K562 (cell line): Measurements from ENCODE around the gene UBE2V1. TPM values are rescaled to one million over a fixed set of nuclear protein-coding genes. Genes with fewer than 3 reads are reported as not detected.

Experiments
- ADNP ChIP-seq: fragments of 200-800 bp; sonication (Bioruptor generic); IDR thresholded peaks from 2 replicates; pipeline ENCODE4 v1.6.1; 2016; ENCODE audit warnings: missing genetic modification characterization, missing compliant biosample characterization
- BRD9 ChIP-seq: fragments of 450-650 bp; IDR thresholded peaks from 2 replicates; pipeline ENCODE4 v1.6.1; 2018; ENCODE audit warnings: low read depth; ENCODE audit not compliant: partially characterized antibody
- CBX5 ChIP-seq: IDR thresholded peaks from 2 replicates; pipeline ENCODE4 v1.6.1; 2014; ENCODE audit warnings: low read depth, borderline replicate concordance
- CGGBP1 ChIP-seq: fragments of 250-450 bp; sonication (Bioruptor Pico); IDR thresholded peaks from 2 replicates; pipeline ENCODE4 v1.9.0; 2021; ENCODE audit warnings: mild to moderate bottlenecking
- HLTF ChIP-seq: fragments of 450-650 bp; IDR thresholded peaks from 2 replicates; pipeline ENCODE4 v1.6.1; 2016
- HNRNPH1 ChIP-seq: fragments of 200-400 bp; formaldehyde crosslinking; optimal IDR thresholded peaks from 2 replicates; pipeline ENCODE3; 2017; ENCODE audit warnings: low read depth, mild to moderate bottlenecking, low read length, moderate library complexity
- HNRNPL ChIP-seq: fragments of 200-400 bp; formaldehyde crosslinking; IDR thresholded peaks from 2 replicates; pipeline ENCODE4 v1.6.1; 2017; ENCODE audit warnings: low read depth, mild to moderate bottlenecking, low read length
- IRF2 ChIP-seq: sonication (generic); formaldehyde crosslinking; IDR thresholded peaks from 2 replicates; pipeline ENCODE4 v1.8.1; 2022; ENCODE audit warnings: mild to moderate bottlenecking, missing genetic modification reagents
- NCOA1 ChIP-seq: fragments of 450-650 bp; IDR thresholded peaks from 2 replicates; pipeline ENCODE4 v1.6.1; 2016; ENCODE audit warnings: low read depth
- NR3C1 ChIP-seq: sonication (generic); formaldehyde crosslinking; IDR thresholded peaks from 2 replicates; pipeline ENCODE4 v1.8.1; 2022; ENCODE audit warnings: missing genetic modification reagents
- PRPF4 ChIP-seq: fragments of 200-400 bp; formaldehyde crosslinking; IDR thresholded peaks from one replicate; pipeline ENCODE4 v1.6.1; 2017; ENCODE audit warnings: low read length, low read depth, mild to moderate bottlenecking; ENCODE audit not compliant: insufficient read depth, poor library complexity, severe bottlenecking
- PTBP1 ChIP-seq: fragments of 200-400 bp; formaldehyde crosslinking; IDR thresholded peaks from 2 replicates; pipeline ENCODE4 v1.6.1; 2017; ENCODE audit warnings: low read depth, low read length
- RBM34 ChIP-seq: fragments of 200-400 bp; formaldehyde crosslinking; IDR thresholded peaks from 2 replicates; pipeline ENCODE4 v1.6.1; 2018; ENCODE audit warnings: low read length, borderline replicate concordance; ENCODE audit not compliant: insufficient read depth
- SOX6 ChIP-seq: fragments of 450-650 bp; IDR thresholded peaks from 2 replicates; pipeline ENCODE4 v1.6.1; 2014; ENCODE audit warnings: mild to moderate bottlenecking
- SRSF9 ChIP-seq: fragments of 200-400 bp; formaldehyde crosslinking; IDR thresholded peaks from 2 replicates; pipeline ENCODE4 v1.6.1; 2017; ENCODE audit warnings: low read depth, low read length, borderline replicate concordance
- TAF1 ChIP-seq: IDR thresholded peaks from 2 replicates; pipeline ENCODE4 v1.6.1; 2011; ENCODE audit warnings: mild to moderate bottlenecking, low read length, moderate library complexity; ENCODE audit not compliant: insufficient read depth, control insufficient read depth, severe bottlenecking; ENCODE audit errors: extremely low read depth
- TAF7 ChIP-seq: fragments of 450-650 bp; IDR thresholded peaks from 2 replicates; pipeline ENCODE4 v1.6.1; 2016; ENCODE audit warnings: missing genetic modification characterization, missing compliant biosample characterization
- TEAD4 ChIP-seq, 2 experiments: sonication (generic) in 1 of 2; formaldehyde crosslinking in 1 of 2; IDR thresholded peaks; 2 replicates each; pipeline versions ENCODE4 v1.6.1 to v1.8.0; 2012 to 2022; ENCODE audit warnings: borderline replicate concordance in 1 of 2, inconsistent platforms in 1 of 2, low read length in 1 of 2, mild to moderate bottlenecking in 1 of 2, missing genetic modification reagents in 1 of 2
- THRAP3 ChIP-seq: fragments of 450-650 bp; IDR thresholded peaks from 2 replicates; pipeline ENCODE4 v1.6.1; 2016; ENCODE audit warnings: mild to moderate bottlenecking, inconsistent platforms, borderline replicate concordance
- ZFP91 ChIP-seq: sonication (generic); formaldehyde crosslinking; IDR thresholded peaks from 2 replicates; pipeline ENCODE4 v1.8.0; 2022; ENCODE audit warnings: mild to moderate bottlenecking, missing genetic modification reagents
- ZNF121 ChIP-seq: sonication (generic); formaldehyde crosslinking; conservative IDR thresholded peaks from 2 replicates; pipeline ENCODE4 v1.8.0; 2022; ENCODE audit warnings: missing genetic modification reagents
- ZNF146 ChIP-seq: IDR thresholded peaks from one replicate; pipeline ENCODE4 v1.6.1; 2018; ENCODE audit warnings: missing compliant biosample characterization; ENCODE audit not compliant: unreplicated experiment
- ZNF23 ChIP-seq: fragments of 250-450 bp; sonication (Bioruptor Pico); IDR thresholded peaks from 2 replicates; pipeline ENCODE4 v1.4.0; 2020; ENCODE audit warnings: mild to moderate bottlenecking
- ZNF274 ChIP-seq: IDR thresholded peaks from 2 replicates; pipeline ENCODE4 v1.6.1; 2011; ENCODE audit warnings: low read depth, mild to moderate bottlenecking, low read length, moderate library complexity, borderline replicate concordance
- polyA plus RNA-seq, 8 experiments: library from polyadenylated mRNA; depleted of rRNA in 4 of 8; stranded (reverse) in 5 of 8; unstranded in 3 of 8; fragments of >200 nt; fragmentation: Nextera tagmentation in 2 of 8; fragmentation: Illumina TruSeq in 1 of 8; extraction: Ambion mirVana in 2 of 8; extraction: Trizol in 1 of 8; gene quantifications; 2 replicates each; pipeline versions ENCODE4 v1.2.1 to v1.2.3, GENCODE V29; 2011 to 2014; ENCODE audit warnings: inconsistent platforms in 1 of 8, missing spikeins in 1 of 8
- total RNA-seq, 7 experiments: library from RNA; depleted of rRNA in 6 of 7; stranded (reverse); fragments of >200 nt in 6 of 7; fragmentation: Illumina TruSeq in 2 of 7; extraction: Trizol in 2 of 7; gene quantifications; 2 replicates each; pipeline versions ENCODE4 v1.2.1 to v1.2.3, GENCODE V29; 2011 to 2021; ENCODE audit warnings: low replicate concordance in 1 of 7
- TF ChIP-seq, protein P1 (sequence below): sonication (generic); formaldehyde crosslinking; IDR thresholded peaks from 2 replicates; pipeline ENCODE4 v1.8.1; 2023; ENCODE audit warnings: mild to moderate bottlenecking, missing genetic modification reagents, moderate library complexity
- TF ChIP-seq, protein P2 (sequence below): sonication (generic); formaldehyde crosslinking; IDR thresholded peaks from 2 replicates; pipeline ENCODE4 v1.8.0; 2022; ENCODE audit warnings: mild to moderate bottlenecking, low read depth, missing genetic modification reagents

UBE2V1 gene
- total and polyA plus RNA-seq, 9 of the 15 experiments (the other 6 are each of a cell fraction or from before 2014, with no cell fraction given) = 93.0 to 357 (median 119) TPM

GRCh38 chr20:50062006-50062838 is 50.7 kb downstream of the UBE2V1 start (continued):
- TF ChIP-seq ZFP91 (CRISPR knock-in tag) = no peak
- no peak for TF ChIP-seq PTBP1
- no peak for TF ChIP-seq ZNF274
- no peak for TF ChIP-seq BRD9
- no peak for TF ChIP-seq IRF2 (CRISPR knock-in tag)
- no peak for TF ChIP-seq ZNF23 (CRISPR knock-in tag)
- TF ChIP-seq HNRNPL = no peak
- no peak for TF ChIP-seq RBM34
- no peak for TF ChIP-seq TAF7 (tag)
- no peak for TF ChIP-seq HLTF
- TF ChIP-seq TAF1 = no peak
- TF ChIP-seq, protein P1, sequence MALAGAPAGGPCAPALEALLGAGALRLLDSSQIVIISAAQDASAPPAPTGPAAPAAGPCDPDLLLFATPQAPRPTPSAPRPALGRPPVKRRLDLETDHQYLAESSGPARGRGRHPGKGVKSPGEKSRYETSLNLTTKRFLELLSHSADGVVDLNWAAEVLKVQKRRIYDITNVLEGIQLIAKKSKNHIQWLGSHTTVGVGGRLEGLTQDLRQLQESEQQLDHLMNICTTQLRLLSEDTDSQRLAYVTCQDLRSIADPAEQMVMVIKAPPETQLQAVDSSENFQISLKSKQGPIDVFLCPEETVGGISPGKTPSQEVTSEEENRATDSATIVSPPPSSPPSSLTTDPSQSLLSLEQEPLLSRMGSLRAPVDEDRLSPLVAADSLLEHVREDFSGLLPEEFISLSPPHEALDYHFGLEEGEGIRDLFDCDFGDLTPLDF (CRISPR knock-in tag) = no peak
- TF ChIP-seq NR3C1 = no peak
- peak; percentile 96 for TF ChIP-seq ZNF121 (CRISPR knock-in tag)
- no peak for TF ChIP-seq TEAD4 (IDR thresholded peaks at IDR 0.05; ENCODE audit: low read length)
- TF ChIP-seq TEAD4 (CRISPR knock-in tag; IDR thresholded peaks at IDR 0.05; ENCODE audit: borderline replicate concordance) = no peak
- no peak for TF ChIP-seq HNRNPH1
- TF ChIP-seq CGGBP1 (CRISPR knock-in tag) = no peak
- no peak for TF ChIP-seq THRAP3
- TF ChIP-seq NCOA1 = no peak
- TF ChIP-seq, protein P2, sequence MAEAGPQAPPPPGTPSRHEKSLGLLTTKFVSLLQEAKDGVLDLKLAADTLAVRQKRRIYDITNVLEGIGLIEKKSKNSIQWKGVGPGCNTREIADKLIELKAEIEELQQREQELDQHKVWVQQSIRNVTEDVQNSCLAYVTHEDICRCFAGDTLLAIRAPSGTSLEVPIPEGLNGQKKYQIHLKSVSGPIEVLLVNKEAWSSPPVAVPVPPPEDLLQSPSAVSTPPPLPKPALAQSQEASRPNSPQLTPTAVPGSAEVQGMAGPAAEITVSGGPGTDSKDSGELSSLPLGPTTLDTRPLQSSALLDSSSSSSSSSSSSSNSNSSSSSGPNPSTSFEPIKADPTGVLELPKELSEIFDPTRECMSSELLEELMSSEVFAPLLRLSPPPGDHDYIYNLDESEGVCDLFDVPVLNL = no peak
- no peak for TF ChIP-seq PRPF4
- TF ChIP-seq SRSF9 = no peak
- no peak for TF ChIP-seq SOX6
- 0 out of 2 replicates have a peak, but pooled peaks have one; percentile 47 for TF ChIP-seq ADNP
- TF ChIP-seq CBX5 = no peak
- no peak for TF ChIP-seq ZNF146 (CRISPR knock-in tag)
